Kidney (tissue), 14 donors: ENCODE results near the gene EPHA1. TPM values are rescaled to one million over a fixed set of nuclear protein-coding genes. Genes with fewer than 3 reads are reported as not detected.

Experiments
- DNase-seq, 5 donors: peaks; one replicate each; pipeline ENCODE4 v3.0.0-alpha.2; 2013 to 2020
- FAIRE-seq: peaks from 2 replicates; lab custom pipeline; 2012; peaks lifted over from hg19 to GRCh38; lab: Jason Lieb, UNC
- H3K27ac ChIP-seq, 2 donors: one replicate each; pipeline ENCODE4 v1.7.0; 2013; ENCODE audit warnings: low read depth in 2 of 2, low read length in 2 of 2, inconsistent platforms in 1 of 2
- H3K27me3 ChIP-seq: one replicate; pipeline ENCODE4 v1.7.1; 2013; ENCODE audit warnings: low read length, inconsistent platforms; ENCODE audit not compliant: control insufficient read depth, insufficient read depth
- H3K36me3 ChIP-seq, 3 donors: one replicate each; pipeline versions ENCODE4 v1.7.0 to v1.7.1; 2013; ENCODE audit warnings: low read length in 3 of 3, control low read depth in 1 of 3, inconsistent platforms in 1 of 3; ENCODE audit not compliant: insufficient read depth in 3 of 3, control insufficient read depth in 2 of 3
- H3K4me1 ChIP-seq, 3 donors: one replicate each; pipeline versions ENCODE4 v1.7.0 to v1.7.1; 2013; ENCODE audit warnings: low read length in 3 of 3, inconsistent platforms in 1 of 3, low read depth in 1 of 3; ENCODE audit not compliant: control insufficient read depth in 2 of 3, insufficient read depth in 2 of 3
- H3K4me3 ChIP-seq, 3 donors: one replicate each; pipeline versions ENCODE4 v1.7.0 to v1.8.1; 2013; ENCODE audit warnings: low read length in 3 of 3, control low read depth in 1 of 3, inconsistent platforms in 1 of 3
- H3K9ac ChIP-seq, 3 donors: one replicate each; pipeline versions ENCODE4 v1.7.0 to v1.7.1; 2013; ENCODE audit warnings: low read length in 3 of 3, control low read depth in 1 of 3, inconsistent platforms in 1 of 3
- H3K9me3 ChIP-seq, 3 donors: one replicate each; pipeline versions ENCODE4 v1.7.0 to v1.7.1; 2013; ENCODE audit warnings: low read length in 3 of 3, control low read depth in 1 of 3, inconsistent platforms in 1 of 3; ENCODE audit not compliant: control insufficient read depth in 2 of 3, insufficient read depth in 1 of 3
- CTCF ChIP-seq: IDR thresholded peaks from 3 replicates; pipeline ENCODE4 v1.5.1; 2012; ENCODE audit warnings: mild to moderate bottlenecking, moderate library complexity, borderline replicate concordance; ENCODE audit not compliant: insufficient read depth; ENCODE audit errors: extremely low read depth
- intact Hi-C: fragments of 100-400 bp; cut with DNase I; formaldehyde crosslinking; loops from one replicate; pipeline ENCODE4 v1.11.1; 2022
- polyA plus RNA-seq: library from polyadenylated mRNA; stranded (reverse); fragments of 350-450 nt; fragmentation: Illumina TruSeq; extraction: RNeasy Lipid Tissue Mini Kit (QIAGEN cat#74804); gene quantifications from one replicate; pipeline ENCODE4 v1.2.3, GENCODE V29; 2014; ENCODE audit warnings: low read depth, low replicate concordance; ENCODE audit not compliant: insufficient read depth
- total RNA-seq: library from RNA; stranded (reverse); fragmentation: NEBNext Ultra II Directional; extraction: Animal tissue kit (Norgen Biotek cat#: 25700); gene quantifications from one replicate; pipeline ENCODE4 v1.2.1, GENCODE V29; 2021
- donor health status: control.
- donor health status: control.
- donor health status: control.
- donor health status: control.
- donor health status: control.
- donor health status: DM: yes; HTN: yes; CAD: no.
- donor health status: Normal renal cell carcinoma (clear cell type).

Gene EPHA1
- total and polyA plus RNA-seq, 2 donors from 2014 or later: 6.9 to 22.3 TPM

- FAIRE-seq (no peak), DNase-seq (no peak)
- no peaks in the 10 kb centered on the region for H3K36me3 ChIP-seq
- H3K27me3 ChIP-seq: no peaks in the 10 kb centered on the region
- H3K4me3 ChIP-seq: no peak overlapping the region
- no peaks in the 10 kb centered on the region for H3K9me3 ChIP-seq
- H3K27ac ChIP-seq: no peak overlapping the region
- H3K9ac ChIP-seq: no peak overlapping the region
- no peaks in the 10 kb centered on the region for H3K4me1 ChIP-seq
- intact Hi-C loops: no loop called here
- no peak for TF ChIP-seq CTCF
These were observed 43.1 kb upstream of the EPHA1 start for GRCh38 chr7:143451746-143452145.

- intact Hi-C loops: no loop called here
- FAIRE-seq (peak; percentile 17), DNase-seq (no peak)
- Histone ChIP-seq H3K27me3 (no peaks in the 10 kb centered on the region), H3K4me3 (no peak overlapping the region), H3K9ac (no peak overlapping the region), H3K9me3 (no peaks in the 10 kb centered on the region), H3K4me1 (no peaks in the 10 kb centered on the region), H3K36me3 (no peaks in the 10 kb centered on the region), H3K27ac (no peak overlapping the region)
- no peak for TF ChIP-seq CTCF
These were observed 42.5 kb upstream of the EPHA1 start for GRCh38 chr7:143451122-143451521.

- no peak overlapping the region for H3K9ac ChIP-seq
- FAIRE-seq: no peak
These were observed 41.1 kb upstream of the EPHA1 start for GRCh38 chr7:143449793-143450192.

More at GRCh38 chr7:143449793-143450192, 41.1 kb upstream of the EPHA1 start:
- Histone ChIP-seq H3K9me3 (no peaks in the 10 kb centered on the region), H3K27ac (no peak overlapping the region), H3K27me3 (no peaks in the 10 kb centered on the region), H3K4me3 (no peak overlapping the region), H3K4me1 (no peaks in the 10 kb centered on the region), H3K36me3 (no peaks in the 10 kb centered on the region)
- intact Hi-C loops: no loop called here
- no peak for DNase-seq
- no peak for TF ChIP-seq CTCF
